Skeletal muscle satellite cell (primary cell): Measurements from ENCODE around the gene ATXN10.

ENCODE experiments used
- H3K27me3 ChIP-seq: 2 replicates; pipeline ENCODE4 v1.7.0; 2013; ENCODE audit warnings: low read length; ENCODE audit not compliant: control insufficient read depth, insufficient read depth
- H3K36me3 ChIP-seq: 2 replicates; pipeline ENCODE4 v1.7.0; 2013; ENCODE audit warnings: mild to moderate bottlenecking, control low read depth, low read length; ENCODE audit not compliant: insufficient read depth
- H3K4me1 ChIP-seq: 2 replicates; pipeline ENCODE4 v1.7.0; 2013; ENCODE audit warnings: low read length; ENCODE audit not compliant: control insufficient read depth, insufficient read depth
- H3K4me2 ChIP-seq: 2 replicates; pipeline ENCODE4 v1.7.0; 2013; ENCODE audit warnings: mild to moderate bottlenecking, low read length
- H3K4me3 ChIP-seq: 2 replicates; pipeline ENCODE4 v1.7.0; 2013; ENCODE audit warnings: low read length
- H3K9ac ChIP-seq: 2 replicates; pipeline ENCODE4 v1.7.0; 2013; ENCODE audit warnings: mild to moderate bottlenecking, low read depth, low read length, moderate library complexity
- H3K9me3 ChIP-seq: replicated peaks from 2 replicates; pipeline ENCODE4 v1.7.0; 2013; ENCODE audit warnings: mild to moderate bottlenecking, control low read depth, low read length

The ATXN10 gene

GRCh38 chr22:45879552-45879949 is 207.9 kb downstream of the ATXN10 start:
- no peaks in the 10 kb centered on the region for H3K9me3 ChIP-seq
- H3K4me1 ChIP-seq = no peaks in the 10 kb centered on the region
- H3K4me2 ChIP-seq = no peak overlapping the region
- H3K36me3 ChIP-seq = no peaks in the 10 kb centered on the region
- no peak overlapping the region for H3K4me3 ChIP-seq
- peaks cover 66% of the 10 kb centered on the region for H3K27me3 ChIP-seq
- no peak overlapping the region for H3K9ac ChIP-seq

- no peak overlapping the region for H3K4me2 ChIP-seq
- H3K4me3 ChIP-seq = no peak overlapping the region
- H3K9me3 ChIP-seq = no peaks in the 10 kb centered on the region
- H3K27me3 ChIP-seq = peaks cover 70% of the 10 kb centered on the region
- no peaks in the 10 kb centered on the region for H3K36me3 ChIP-seq
- no peaks in the 10 kb centered on the region for H3K4me1 ChIP-seq
- H3K9ac ChIP-seq = no peak overlapping the region
Measured at GRCh38 chr22:45880091-45880715, 208.6 kb downstream of the ATXN10 start.

- Histone ChIP-seq H3K4me3 (no peak overlapping the region), H3K27me3 (peaks cover 70% of the 10 kb centered on the region), H3K36me3 (no peaks in the 10 kb centered on the region), H3K9ac (no peak overlapping the region), H3K4me1 (no peaks in the 10 kb centered on the region), H3K4me2 (no peak overlapping the region), H3K9me3 (no peaks in the 10 kb centered on the region)
Measured at GRCh38 chr22:45880716-45881523, 209.3 kb downstream of the ATXN10 start.

- Histone ChIP-seq H3K4me3 (no peak overlapping the region), H3K27me3 (peaks cover 70% of the 10 kb centered on the region), H3K9me3 (no peaks in the 10 kb centered on the region), H3K36me3 (no peaks in the 10 kb centered on the region), H3K9ac (no peak overlapping the region), H3K4me2 (no peak overlapping the region), H3K4me1 (no peaks in the 10 kb centered on the region)
Measured at GRCh38 chr22:45881524-45881875, 209.9 kb downstream of the ATXN10 start.

- no peak overlapping the region for H3K4me3 ChIP-seq
- H3K9ac ChIP-seq = no peak overlapping the region
- no peaks in the 10 kb centered on the region for H3K36me3 ChIP-seq
- peaks cover 62% of the 10 kb centered on the region for H3K27me3 ChIP-seq
- H3K9me3 ChIP-seq = no peaks in the 10 kb centered on the region
- H3K4me1 ChIP-seq = no peaks in the 10 kb centered on the region
- H3K4me2 ChIP-seq = no peak overlapping the region
Measured at GRCh38 chr22:45882881-45883810, 211.5 kb downstream of the ATXN10 start.

GRCh38 chr22:45883811-45884170 is 212.2 kb downstream of the ATXN10 start:
- Histone ChIP-seq H3K4me3 (no peak overlapping the region), H3K9ac (no peak overlapping the region), H3K4me1 (no peaks in the 10 kb centered on the region), H3K36me3 (no peaks in the 10 kb centered on the region), H3K4me2 (no peak overlapping the region), H3K27me3 (peaks cover 56% of the 10 kb centered on the region), H3K9me3 (no peaks in the 10 kb centered on the region)

- Histone ChIP-seq H3K27me3 (peaks cover 57% of the 10 kb centered on the region), H3K9ac (no peak overlapping the region), H3K4me3 (no peak overlapping the region), H3K9me3 (no peaks in the 10 kb centered on the region), H3K4me1 (peaks cover under 1% of the 10 kb centered on the region), H3K36me3 (no peaks in the 10 kb centered on the region), H3K4me2 (no peak overlapping the region)
Measured at GRCh38 chr22:45884201-45885062, 212.8 kb downstream of the ATXN10 start.

- Histone ChIP-seq H3K4me1 (peaks cover 5% of the 10 kb centered on the region), H3K36me3 (no peaks in the 10 kb centered on the region), H3K4me3 (no peak overlapping the region), H3K9ac (no peak overlapping the region), H3K4me2 (no peak overlapping the region), H3K27me3 (peaks cover 51% of the 10 kb centered on the region), H3K9me3 (no peaks in the 10 kb centered on the region)
Measured at GRCh38 chr22:45885171-45885840, 213.7 kb downstream of the ATXN10 start.

GRCh38 chr22:45885941-45886395 is 214.3 kb downstream of the ATXN10 start:
- H3K4me2 ChIP-seq = no peak overlapping the region

GRCh38 chr22:45886540-45886939 is 214.9 kb downstream of the ATXN10 start:
- peaks cover 38% of the 10 kb centered on the region for H3K27me3 ChIP-seq
- H3K4me3 ChIP-seq = no peak overlapping the region
- no peaks in the 10 kb centered on the region for H3K36me3 ChIP-seq
- no peak overlapping the region for H3K9ac ChIP-seq
- peaks cover 5% of the 10 kb centered on the region for H3K4me1 ChIP-seq
- H3K9me3 ChIP-seq = no peaks in the 10 kb centered on the region
- H3K4me2 ChIP-seq = no peak overlapping the region

More at GRCh38 chr22:45885941-45886395, 214.3 kb downstream of the ATXN10 start:
- peaks cover 44% of the 10 kb centered on the region for H3K27me3 ChIP-seq
- no peaks in the 10 kb centered on the region for H3K36me3 ChIP-seq
- H3K9ac ChIP-seq = no peak overlapping the region
- H3K4me1 ChIP-seq = peaks cover 5% of the 10 kb centered on the region
- no peak overlapping the region for H3K4me3 ChIP-seq
- H3K9me3 ChIP-seq = no peaks in the 10 kb centered on the region
